Keratinocyte (primary cell): ENCODE measurements around the gene ACP2. TPM values are rescaled to one million over a fixed set of nuclear protein-coding genes. Genes with fewer than 3 reads are reported as not detected.

Experiments
- DNase-seq: peaks from one replicate; pipeline ENCODE4 v3.0.0-alpha.2; 2011; ENCODE audit warnings: low read depth, missing footprints, low spot score
- FAIRE-seq: peaks from 2 replicates; lab custom pipeline; 2011; peaks lifted over from hg19 to GRCh38; lab: Jason Lieb, UNC
- H2AFZ ChIP-seq: 2 replicates; pipeline ENCODE4 v1.6.0; 2012; ENCODE audit warnings: low read length, control low read depth, inconsistent platforms; ENCODE audit not compliant: control insufficient read depth
- H3K27ac ChIP-seq: 2 replicates; pipeline ENCODE4 v1.5.1; 2011; ENCODE audit warnings: low read length; ENCODE audit not compliant: control insufficient read depth, insufficient read depth
- H3K27me3 ChIP-seq: 3 replicates; pipeline ENCODE4 v1.6.0; 2011; ENCODE audit warnings: low read length; ENCODE audit not compliant: control insufficient read depth, insufficient read depth; ENCODE audit errors: extremely low read depth
- H3K36me3 ChIP-seq, 2 experiments: 2 replicates in 1 of 2; 3 replicates in 1 of 2; pipeline ENCODE4 v1.5.1; 2011; ENCODE audit warnings: low read length in 2 of 2, mild to moderate bottlenecking in 1 of 2; ENCODE audit not compliant: control insufficient read depth in 2 of 2, insufficient read depth in 2 of 2; ENCODE audit errors: extremely low read depth in 1 of 2
- H3K4me1 ChIP-seq: 3 replicates; pipeline ENCODE4 v1.5.1; 2011; ENCODE audit warnings: low read length; ENCODE audit not compliant: control insufficient read depth, insufficient read depth; ENCODE audit errors: extremely low read depth
- H3K4me2 ChIP-seq: 3 replicates; pipeline ENCODE4 v1.6.0; 2011; ENCODE audit warnings: low read depth, low read length; ENCODE audit not compliant: control insufficient read depth, insufficient read depth; ENCODE audit errors: extremely low read depth
- H3K4me3 ChIP-seq, 3 experiments: fragments of 200-600 bp in 1 of 3; sonication (generic) in 1 of 3; 2 replicates in 2 of 3; 3 replicates in 1 of 3; pipeline ENCODE4 v1.5.1; 2011 to 2016; ENCODE audit warnings: low read length in 3 of 3, mild to moderate bottlenecking in 3 of 3, control low read depth in 2 of 3, inconsistent platforms in 1 of 3, low read depth in 1 of 3, mixed read lengths in 1 of 3, mixed run types in 1 of 3, moderate library complexity in 1 of 3; ENCODE audit not compliant: control insufficient read depth in 2 of 3, insufficient read depth in 2 of 3; ENCODE audit errors: extremely low read depth in 1 of 3
- H3K79me2 ChIP-seq: 2 replicates; pipeline ENCODE4 v1.6.0; 2012; ENCODE audit warnings: low read length; ENCODE audit not compliant: control insufficient read depth, insufficient read depth
- H3K9ac ChIP-seq: 3 replicates; pipeline ENCODE4 v1.6.0; 2011; ENCODE audit warnings: low read length; ENCODE audit not compliant: control insufficient read depth, insufficient read depth; ENCODE audit errors: extremely low read depth
- H3K9me1 ChIP-seq: 3 replicates; pipeline ENCODE4 v1.6.0; 2011; ENCODE audit warnings: low read length; ENCODE audit not compliant: control insufficient read depth, insufficient read depth; ENCODE audit errors: extremely low read depth
- H3K9me3 ChIP-seq: 2 replicates; pipeline ENCODE4 v1.5.1; 2012; ENCODE audit warnings: low read depth, low read length; ENCODE audit not compliant: control insufficient read depth
- H4K20me1 ChIP-seq: 3 replicates; pipeline ENCODE4 v1.6.0; 2011; ENCODE audit warnings: low read length; ENCODE audit not compliant: control insufficient read depth, insufficient read depth; ENCODE audit errors: extremely low read depth
- EZH2 ChIP-seq: IDR thresholded peaks from one replicate; pipeline ENCODE4 v1.6.1; 2012; ENCODE audit warnings: inconsistent platforms, mild to moderate bottlenecking, low read length, moderate library complexity
- dilution Hi-C: fragments of 300-500 bp; cut with MboI; formaldehyde crosslinking; loops from one replicate; pipeline ENCODE4 v1.7.0; 2020; ENCODE audit warnings: low sequenced_read_pairs; ENCODE audit not compliant: extremely low pct_ligation_motif_present
- polyA plus RNA-seq, 5 experiments: library from polyadenylated mRNA; depleted of rRNA in 3 of 5; stranded (reverse) in 3 of 5; stranded (forward) in 1 of 5; unstranded in 1 of 5; fragments of >200 nt; gene quantifications; 1 replicate in 1 of 5; 2 replicates in 3 of 5; 3 replicates in 1 of 5; pipeline versions ENCODE4 v1.2.1 to v1.2.3, GENCODE V29; 2011 to 2012; ENCODE audit warnings: missing spikeins in 2 of 5, low read depth in 1 of 5, low replicate concordance in 1 of 5
- TF ChIP-seq, protein P1 (sequence below), 3 experiments: IDR thresholded peaks in 1 of 3; conservative IDR thresholded peaks in 1 of 3; optimal IDR thresholded peaks in 1 of 3; 2 replicates in 2 of 3; 3 replicates in 1 of 3; pipeline versions ENCODE3 to v1.5.1; 2011; ENCODE audit warnings: low read length in 3 of 3, mild to moderate bottlenecking in 3 of 3, moderate library complexity in 2 of 3, control low read depth in 1 of 3, inconsistent platforms in 1 of 3; ENCODE audit not compliant: insufficient read depth in 2 of 3; ENCODE audit errors: extremely low read depth in 1 of 3

ACP2 gene
- polyA plus RNA-seq, 1 donor (not counting 4 experiments of a cell fraction or from before 2014, with no cell fraction given): 11.5 TPM

DNA sequence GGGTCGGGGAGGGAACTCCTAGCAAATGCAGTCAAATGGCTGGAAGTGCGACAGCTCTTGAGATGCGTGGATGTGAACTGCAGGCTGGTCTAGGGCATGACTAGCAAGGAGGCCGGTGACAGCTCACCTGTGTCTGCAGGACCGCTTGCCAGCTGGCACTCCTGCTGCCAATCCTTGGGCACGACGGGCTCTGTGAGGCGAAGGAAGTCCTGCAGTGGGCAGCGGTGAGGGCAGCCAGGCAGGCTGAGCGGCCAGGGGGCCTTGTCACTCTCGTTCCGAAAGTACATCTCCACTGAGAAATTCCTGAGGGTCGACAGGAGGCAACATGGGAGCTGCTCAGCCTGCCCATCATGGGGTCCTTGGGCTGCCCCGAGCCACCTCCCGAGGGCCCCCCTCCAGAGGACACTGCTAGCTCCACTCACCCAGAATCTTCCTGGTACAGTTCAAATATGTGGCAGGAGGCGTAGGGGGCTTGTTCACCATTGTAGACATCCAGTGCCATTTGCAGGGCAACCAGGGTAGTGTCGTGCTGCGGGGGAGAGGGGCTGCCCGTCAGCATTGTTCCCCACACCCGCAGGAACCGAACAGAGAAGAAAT is 5.9 kb downstream of the ACP2 start:
- H3K9me3 ChIP-seq: no peaks in the 10 kb centered on the region
- H4K20me1 ChIP-seq: no peaks in the 10 kb centered on the region
- H3K4me2 ChIP-seq: no peak overlapping the region
- H3K79me2 ChIP-seq: peaks cover 3% of the 10 kb centered on the region
- H3K9ac ChIP-seq: no peak overlapping the region
- dilution Hi-C loops: no loop called here
- peaks cover 3% of the 10 kb centered on the region for H3K4me1 ChIP-seq
- H3K27me3 ChIP-seq: no peaks in the 10 kb centered on the region
- DNase-seq (no peak), FAIRE-seq (no peak)
- H3K9me1 ChIP-seq: no peaks in the 10 kb centered on the region
- H3K27ac ChIP-seq: no peak overlapping the region
- TF ChIP-seq, protein P1, sequence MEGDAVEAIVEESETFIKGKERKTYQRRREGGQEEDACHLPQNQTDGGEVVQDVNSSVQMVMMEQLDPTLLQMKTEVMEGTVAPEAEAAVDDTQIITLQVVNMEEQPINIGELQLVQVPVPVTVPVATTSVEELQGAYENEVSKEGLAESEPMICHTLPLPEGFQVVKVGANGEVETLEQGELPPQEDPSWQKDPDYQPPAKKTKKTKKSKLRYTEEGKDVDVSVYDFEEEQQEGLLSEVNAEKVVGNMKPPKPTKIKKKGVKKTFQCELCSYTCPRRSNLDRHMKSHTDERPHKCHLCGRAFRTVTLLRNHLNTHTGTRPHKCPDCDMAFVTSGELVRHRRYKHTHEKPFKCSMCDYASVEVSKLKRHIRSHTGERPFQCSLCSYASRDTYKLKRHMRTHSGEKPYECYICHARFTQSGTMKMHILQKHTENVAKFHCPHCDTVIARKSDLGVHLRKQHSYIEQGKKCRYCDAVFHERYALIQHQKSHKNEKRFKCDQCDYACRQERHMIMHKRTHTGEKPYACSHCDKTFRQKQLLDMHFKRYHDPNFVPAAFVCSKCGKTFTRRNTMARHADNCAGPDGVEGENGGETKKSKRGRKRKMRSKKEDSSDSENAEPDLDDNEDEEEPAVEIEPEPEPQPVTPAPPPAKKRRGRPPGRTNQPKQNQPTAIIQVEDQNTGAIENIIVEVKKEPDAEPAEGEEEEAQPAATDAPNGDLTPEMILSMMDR (optimal IDR thresholded peaks at IDR 0.05 in 1 of 3, IDR thresholded peaks at IDR 0.05 in 1 of 3, conservative IDR thresholded peaks at IDR 0.05 in 1 of 3; ENCODE audit: extremely low read depth in 1 of 3, insufficient read depth in 2 of 3, low read length in 3 of 3): no peak
- TF ChIP-seq EZH2: no peak
- peaks cover 32 to 39% of the 10 kb centered on the region in 2 experiments for H3K36me3 ChIP-seq
- H2AFZ ChIP-seq: no peak overlapping the region
- no peak overlapping the region for H3K4me3 ChIP-seq

DNA sequence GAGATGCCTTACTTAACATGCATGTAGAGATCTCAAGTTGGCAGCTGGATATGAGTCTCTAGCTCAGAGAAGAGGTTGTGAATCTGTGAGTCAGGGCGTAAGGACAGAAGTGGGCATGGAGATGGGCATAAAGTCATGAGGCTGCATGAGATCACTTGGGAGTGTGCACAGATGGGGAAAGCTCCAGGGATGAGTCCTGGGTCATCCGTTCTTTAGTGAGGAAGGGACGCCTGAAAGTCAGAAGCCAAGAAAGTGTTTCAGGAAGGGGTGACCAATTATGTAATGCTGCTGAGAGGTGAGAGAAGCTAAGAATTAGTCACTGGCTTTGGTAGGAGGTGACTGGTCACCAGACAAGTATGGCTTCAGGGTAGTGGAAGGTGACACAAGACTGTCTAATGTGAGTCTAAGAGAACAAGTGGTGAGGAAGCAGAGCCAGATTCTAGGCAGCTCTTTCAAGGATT is 6.7 kb downstream of the ACP2 start:
- no peak for FAIRE-seq
- H3K4me2 ChIP-seq: no peak overlapping the region
- dilution Hi-C loops: no loop called here
- H3K79me2 ChIP-seq: no peaks in the 10 kb centered on the region
- H3K9ac ChIP-seq: no peak overlapping the region
- no peaks in the 10 kb centered on the region for H3K27me3 ChIP-seq
- no peak overlapping the region for H3K4me3 ChIP-seq
- DNase-seq: no peak
- H3K36me3 ChIP-seq: peaks cover 32 to 40% of the 10 kb centered on the region in 2 experiments
- H3K9me3 ChIP-seq: no peaks in the 10 kb centered on the region
- no peak overlapping the region for H3K27ac ChIP-seq
- no peak overlapping the region for H2AFZ ChIP-seq
- no peaks in the 10 kb centered on the region for H3K9me1 ChIP-seq
- TF ChIP-seq, protein P1 (optimal IDR thresholded peaks at IDR 0.05 in 1 of 3, IDR thresholded peaks at IDR 0.05 in 1 of 3, conservative IDR thresholded peaks at IDR 0.05 in 1 of 3; ENCODE audit: extremely low read depth in 1 of 3, insufficient read depth in 2 of 3, low read length in 3 of 3): no peak
- no peak for TF ChIP-seq EZH2
- H4K20me1 ChIP-seq: no peaks in the 10 kb centered on the region
- H3K4me1 ChIP-seq: peaks cover under 1% of the 10 kb centered on the region
